Astrocyte (in vitro differentiated cells and primary cell): ENCODE results near the gene CST9. TPM values are rescaled to one million over a fixed set of nuclear protein-coding genes. Genes with fewer than 3 reads are reported as not detected.

ENCODE experiments used
- DNase-seq: peaks from one replicate; pipeline ENCODE4 v3.0.0-alpha.2; 2010; ENCODE audit warnings: low read depth
- FAIRE-seq: peaks from 2 replicates; lab custom pipeline; 2011; peaks lifted over from hg19 to GRCh38; lab: Jason Lieb, UNC
- H2AFZ ChIP-seq: 2 replicates; pipeline ENCODE4 v1.6.0; 2012; ENCODE audit warnings: low read depth, low read length, inconsistent platforms
- H3K27ac ChIP-seq: 2 replicates; pipeline ENCODE4 v1.5.1; 2011; ENCODE audit warnings: low read depth, low read length, inconsistent platforms
- H3K27me3 ChIP-seq: 2 replicates; pipeline ENCODE4 v1.6.0; 2011; ENCODE audit warnings: low read length, inconsistent platforms; ENCODE audit not compliant: insufficient read depth
- H3K36me3 ChIP-seq: 2 replicates; pipeline ENCODE4 v1.5.1; 2011; ENCODE audit warnings: low read length, inconsistent platforms; ENCODE audit not compliant: insufficient read depth
- H3K4me1 ChIP-seq: 2 replicates; pipeline ENCODE4 v1.5.1; 2011; ENCODE audit warnings: low read length, inconsistent platforms; ENCODE audit not compliant: insufficient read depth
- H3K4me2 ChIP-seq: 2 replicates; pipeline ENCODE4 v1.6.0; 2012; ENCODE audit warnings: low read length, inconsistent platforms
- H3K4me3 ChIP-seq: 2 replicates; pipeline ENCODE4 v1.5.1; 2011; ENCODE audit warnings: low read depth, mild to moderate bottlenecking, low read length, inconsistent platforms; ENCODE audit not compliant: insufficient read depth
- H3K79me2 ChIP-seq: 2 replicates; pipeline ENCODE4 v1.6.0; 2012; ENCODE audit warnings: mild to moderate bottlenecking, low read length, inconsistent platforms; ENCODE audit not compliant: insufficient read depth
- H3K9ac ChIP-seq: 2 replicates; pipeline ENCODE4 v1.6.0; 2012; ENCODE audit warnings: mild to moderate bottlenecking, low read length, inconsistent platforms
- H3K9me3 ChIP-seq: 2 replicates; pipeline ENCODE4 v1.5.1; 2012; ENCODE audit warnings: low read depth, mild to moderate bottlenecking, low read length, inconsistent platforms; ENCODE audit not compliant: insufficient read depth
- H4K20me1 ChIP-seq: 2 replicates; pipeline ENCODE4 v1.6.0; 2012; ENCODE audit warnings: low read length, inconsistent platforms; ENCODE audit not compliant: insufficient read depth
- H3K27ac Mint-ChIP-seq: one replicate; pipeline ENCODE4 v1.8.0; 2021; ENCODE audit warnings: mild to moderate bottlenecking, mixed read lengths; ENCODE audit not compliant: unreplicated experiment
- H3K27me3 Mint-ChIP-seq: one replicate; pipeline ENCODE4 v1.8.0; 2021; ENCODE audit warnings: low read depth, mixed read lengths; ENCODE audit not compliant: unreplicated experiment
- H3K36me3 Mint-ChIP-seq: one replicate; pipeline ENCODE4 v1.8.0; 2021; ENCODE audit warnings: low read depth, mixed read lengths; ENCODE audit not compliant: unreplicated experiment
- H3K4me1 Mint-ChIP-seq: one replicate; pipeline ENCODE4 v1.8.0; 2021; ENCODE audit warnings: low read depth, mixed read lengths; ENCODE audit not compliant: unreplicated experiment
- H3K4me3 Mint-ChIP-seq: one replicate; pipeline ENCODE4 v1.8.0; 2021; ENCODE audit warnings: mild to moderate bottlenecking, moderate library complexity, mixed read lengths; ENCODE audit not compliant: unreplicated experiment
- H3K9me3 Mint-ChIP-seq: one replicate; pipeline ENCODE4 v1.8.0; 2021; ENCODE audit warnings: mild to moderate bottlenecking, mixed read lengths; ENCODE audit not compliant: unreplicated experiment
- EZH2 ChIP-seq: IDR thresholded peaks from 2 replicates; pipeline ENCODE4 v1.6.1; 2012; ENCODE audit warnings: mild to moderate bottlenecking, low read length, inconsistent platforms; ENCODE audit not compliant: insufficient read depth
- total RNA-seq: library from RNA; stranded (reverse); gene quantifications from 2 replicates; pipeline ENCODE4 v1.2.1, GENCODE V29; 2021
- TF ChIP-seq, protein P1 (sequence below): IDR thresholded peaks from 2 replicates; pipeline ENCODE4 v1.5.1; 2011; ENCODE audit warnings: low read depth, mild to moderate bottlenecking, inconsistent platforms, low read length, moderate library complexity; ENCODE audit not compliant: insufficient read depth

CST9 gene
- total RNA-seq, 1 donor from 2014 or later = not detected

DNA sequence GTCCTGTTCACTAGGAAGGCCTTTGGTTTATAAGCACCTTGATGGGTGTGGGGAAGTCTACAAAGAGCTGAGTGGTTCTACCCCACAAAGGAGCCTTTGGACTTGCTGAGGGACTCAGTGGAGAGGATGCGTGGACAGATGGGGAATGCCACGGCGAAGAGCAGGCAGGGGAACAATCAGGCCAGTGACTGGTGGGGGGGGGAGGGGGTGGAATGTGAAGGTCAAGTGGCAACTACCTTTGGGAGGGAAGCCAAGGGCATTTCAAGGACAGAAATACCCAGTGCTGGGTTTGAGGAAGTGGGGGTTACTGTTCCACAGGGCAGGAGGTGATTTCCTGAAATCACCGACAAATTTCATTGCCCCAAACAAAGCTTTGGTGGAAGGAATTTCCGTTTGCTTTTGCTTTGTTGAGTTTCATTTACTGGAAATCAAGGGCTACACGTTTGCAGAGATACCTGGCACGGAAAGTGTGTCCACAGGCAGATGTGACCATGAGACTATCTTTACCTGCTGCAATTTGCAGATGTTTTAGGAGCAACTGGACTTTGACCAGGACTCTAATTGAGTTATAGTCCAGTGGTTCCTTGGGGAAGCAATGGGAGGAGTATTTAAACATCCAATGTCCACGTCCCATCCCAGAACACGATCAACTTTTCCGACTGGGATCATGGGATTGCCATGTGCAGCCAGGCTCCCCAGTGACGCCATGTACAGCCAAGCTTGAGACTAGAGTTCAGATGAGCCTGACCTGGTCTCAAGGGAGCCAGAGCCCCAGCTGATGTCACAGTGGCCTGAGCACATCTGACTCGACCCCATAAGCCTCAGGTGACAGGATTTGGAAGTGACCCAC is 24.1 kb upstream of the CST9 start:
- H3K27ac Mint-ChIP-seq = peak overlapping the region; percentile 36
- no peak overlapping the region for H3K4me3 Mint-ChIP-seq
- Histone ChIP-seq H3K27me3 (no peaks in the 10 kb centered on the region), H2AFZ (no peak overlapping the region), H3K9me3 (no peaks in the 10 kb centered on the region), H3K36me3 (no peaks in the 10 kb centered on the region), H3K79me2 (peaks cover under 1% of the 10 kb centered on the region), H3K27ac (peak overlapping the region; percentile 19), H3K4me1 (peaks cover 12% of the 10 kb centered on the region), H4K20me1 (peaks cover 8% of the 10 kb centered on the region), H3K4me2 (peak overlapping the region; percentile 14), H3K4me3 (no peak overlapping the region), H3K9ac (no peak overlapping the region)
- no peak for TF ChIP-seq EZH2
- TF ChIP-seq, protein P1, sequence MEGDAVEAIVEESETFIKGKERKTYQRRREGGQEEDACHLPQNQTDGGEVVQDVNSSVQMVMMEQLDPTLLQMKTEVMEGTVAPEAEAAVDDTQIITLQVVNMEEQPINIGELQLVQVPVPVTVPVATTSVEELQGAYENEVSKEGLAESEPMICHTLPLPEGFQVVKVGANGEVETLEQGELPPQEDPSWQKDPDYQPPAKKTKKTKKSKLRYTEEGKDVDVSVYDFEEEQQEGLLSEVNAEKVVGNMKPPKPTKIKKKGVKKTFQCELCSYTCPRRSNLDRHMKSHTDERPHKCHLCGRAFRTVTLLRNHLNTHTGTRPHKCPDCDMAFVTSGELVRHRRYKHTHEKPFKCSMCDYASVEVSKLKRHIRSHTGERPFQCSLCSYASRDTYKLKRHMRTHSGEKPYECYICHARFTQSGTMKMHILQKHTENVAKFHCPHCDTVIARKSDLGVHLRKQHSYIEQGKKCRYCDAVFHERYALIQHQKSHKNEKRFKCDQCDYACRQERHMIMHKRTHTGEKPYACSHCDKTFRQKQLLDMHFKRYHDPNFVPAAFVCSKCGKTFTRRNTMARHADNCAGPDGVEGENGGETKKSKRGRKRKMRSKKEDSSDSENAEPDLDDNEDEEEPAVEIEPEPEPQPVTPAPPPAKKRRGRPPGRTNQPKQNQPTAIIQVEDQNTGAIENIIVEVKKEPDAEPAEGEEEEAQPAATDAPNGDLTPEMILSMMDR = no peak
- peaks cover 12% of the 10 kb centered on the region for H3K36me3 Mint-ChIP-seq
- no peak for DNase-seq
- peaks cover 12% of the 10 kb centered on the region for H3K4me1 Mint-ChIP-seq
- H3K9me3 Mint-ChIP-seq = peaks cover 5% of the 10 kb centered on the region
- H3K27me3 Mint-ChIP-seq = no peaks in the 10 kb centered on the region
- FAIRE-seq = no peak

DNA sequence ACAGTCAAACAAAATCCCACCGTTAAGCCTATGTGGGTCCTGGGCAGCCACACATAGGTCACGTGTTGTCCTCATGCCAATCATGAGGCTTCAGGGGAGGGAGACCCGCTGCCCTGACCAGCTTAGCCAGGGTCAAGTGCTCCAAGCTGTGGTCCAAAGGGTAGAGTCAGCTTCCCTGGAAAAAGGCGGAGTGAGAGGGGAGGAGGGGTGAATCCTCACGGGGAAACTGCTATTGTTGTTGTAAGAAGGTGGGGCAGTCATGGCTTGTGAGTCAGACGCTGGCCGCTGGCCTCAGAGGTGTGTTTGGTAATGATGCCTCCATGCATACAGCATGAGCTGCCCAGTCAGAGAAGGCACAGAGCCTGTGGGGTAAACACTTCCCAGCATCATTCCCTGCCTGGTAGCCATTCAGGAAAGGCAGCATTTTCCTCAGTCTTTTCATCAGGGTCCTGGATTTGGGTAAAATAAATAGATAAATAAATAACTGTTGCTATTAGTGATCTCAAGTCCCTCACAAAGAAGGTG is 23.4 kb upstream of the CST9 start:
- TF ChIP-seq, protein P1 = no peak
- no peak for TF ChIP-seq EZH2
- Histone ChIP-seq H3K9ac (no peak overlapping the region), H3K4me2 (peak overlapping the region; percentile 14), H3K4me1 (peaks cover 12% of the 10 kb centered on the region), H3K4me3 (no peak overlapping the region), H4K20me1 (peaks cover under 1% of the 10 kb centered on the region), H2AFZ (no peak overlapping the region), H3K79me2 (no peaks in the 10 kb centered on the region), H3K27ac (peak overlapping the region; percentile 19), H3K27me3 (no peaks in the 10 kb centered on the region), H3K36me3 (no peaks in the 10 kb centered on the region), H3K9me3 (no peaks in the 10 kb centered on the region)
- H3K9me3 Mint-ChIP-seq = peaks cover 5% of the 10 kb centered on the region
- no peaks in the 10 kb centered on the region for H3K27me3 Mint-ChIP-seq
- DNase-seq (peak; percentile 75), FAIRE-seq (no peak)
- no peak overlapping the region for H3K4me3 Mint-ChIP-seq
- peak overlapping the region; percentile 36 for H3K27ac Mint-ChIP-seq
- H3K36me3 Mint-ChIP-seq = peaks cover 12% of the 10 kb centered on the region
- peaks cover 17% of the 10 kb centered on the region for H3K4me1 Mint-ChIP-seq
